ENCODE results near the gene CCDC141.

CCDC141 gene

DNA sequence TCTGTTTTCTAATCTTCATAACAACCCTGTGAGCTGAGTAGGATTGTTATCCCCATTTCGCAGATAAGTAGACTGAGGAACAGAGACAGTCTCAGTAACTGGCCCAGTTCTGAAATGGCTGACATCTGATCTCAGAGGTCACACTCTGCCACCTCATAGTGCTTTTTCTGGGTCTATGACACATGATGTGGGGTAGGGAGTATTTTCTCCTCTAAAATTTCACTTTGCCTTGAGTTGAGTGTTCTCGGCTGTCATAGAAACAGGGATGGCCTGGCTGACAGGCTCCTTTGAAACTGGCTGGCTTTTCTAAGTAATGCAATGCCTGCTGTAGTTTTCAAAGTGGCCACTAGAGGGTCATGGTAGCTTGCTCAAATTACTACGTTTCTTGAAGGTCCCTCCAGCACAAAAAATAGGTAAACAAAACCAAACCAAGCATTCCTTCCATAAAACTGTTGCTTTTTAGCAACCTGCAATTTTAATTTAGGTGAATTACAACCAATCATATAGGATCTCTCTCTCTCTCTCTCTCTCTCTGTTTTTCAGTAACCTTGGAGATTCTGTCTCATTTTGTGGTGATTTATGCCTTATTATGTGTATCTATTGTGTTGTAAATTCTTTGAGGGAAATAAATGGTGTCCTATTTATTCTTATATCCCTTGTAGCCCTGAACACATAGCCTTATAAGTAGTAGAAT, 158.5 kb downstream of the CCDC141 start:
- intact Hi-C loops (cut with DNase I): no loop called here
- DNase-seq: peak in 40 of 42 donors; percentile 3 to 89 (median 62)

DNA sequence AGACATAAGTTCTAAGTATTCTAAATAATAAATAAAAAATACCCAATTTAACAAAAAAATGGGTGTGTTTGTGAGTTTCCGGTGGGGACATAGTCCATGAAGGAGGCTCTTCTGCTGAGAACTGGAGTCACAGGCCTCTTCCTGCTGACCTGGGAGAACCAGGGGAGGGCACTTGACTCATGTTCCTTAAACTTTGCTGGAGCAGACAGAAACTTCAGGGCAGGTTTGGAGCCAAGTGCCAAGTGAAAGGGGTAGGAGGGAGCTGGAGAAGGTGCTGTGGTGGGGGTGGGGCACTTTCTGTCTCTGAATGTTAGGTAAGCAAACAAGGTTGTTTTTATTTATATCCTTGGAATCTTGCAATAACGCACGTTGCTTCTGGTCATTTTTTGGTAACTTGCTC, 163.9 kb downstream of the CCDC141 start:
- intact Hi-C loops (cut with DNase I): no loop called here

DNA sequence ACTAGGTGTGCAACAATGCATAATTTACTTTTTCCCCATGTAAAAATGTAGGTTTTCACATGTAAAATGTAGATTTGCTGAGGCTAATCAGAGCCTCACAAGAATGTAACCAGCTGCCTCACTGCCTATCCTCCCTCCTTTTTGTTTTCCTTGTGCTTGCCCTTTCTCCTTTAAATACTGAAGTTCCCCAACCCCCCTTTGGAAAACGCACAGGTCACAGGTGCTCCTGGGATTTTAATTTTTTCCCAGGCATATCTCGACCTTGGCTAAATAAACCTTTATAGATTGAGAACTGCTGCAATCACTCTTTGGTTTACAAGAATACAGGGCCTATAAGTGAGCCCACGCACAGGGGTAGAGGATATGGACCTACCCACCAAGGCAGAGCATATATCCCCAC, 165.5 kb downstream of the CCDC141 start:
- DNase-seq: no peak
- intact Hi-C loops (cut with DNase I): no loop called here

More for the DNA sequence above, 163.9 kb downstream of the CCDC141 start:
- no peak for DNase-seq

DNA sequence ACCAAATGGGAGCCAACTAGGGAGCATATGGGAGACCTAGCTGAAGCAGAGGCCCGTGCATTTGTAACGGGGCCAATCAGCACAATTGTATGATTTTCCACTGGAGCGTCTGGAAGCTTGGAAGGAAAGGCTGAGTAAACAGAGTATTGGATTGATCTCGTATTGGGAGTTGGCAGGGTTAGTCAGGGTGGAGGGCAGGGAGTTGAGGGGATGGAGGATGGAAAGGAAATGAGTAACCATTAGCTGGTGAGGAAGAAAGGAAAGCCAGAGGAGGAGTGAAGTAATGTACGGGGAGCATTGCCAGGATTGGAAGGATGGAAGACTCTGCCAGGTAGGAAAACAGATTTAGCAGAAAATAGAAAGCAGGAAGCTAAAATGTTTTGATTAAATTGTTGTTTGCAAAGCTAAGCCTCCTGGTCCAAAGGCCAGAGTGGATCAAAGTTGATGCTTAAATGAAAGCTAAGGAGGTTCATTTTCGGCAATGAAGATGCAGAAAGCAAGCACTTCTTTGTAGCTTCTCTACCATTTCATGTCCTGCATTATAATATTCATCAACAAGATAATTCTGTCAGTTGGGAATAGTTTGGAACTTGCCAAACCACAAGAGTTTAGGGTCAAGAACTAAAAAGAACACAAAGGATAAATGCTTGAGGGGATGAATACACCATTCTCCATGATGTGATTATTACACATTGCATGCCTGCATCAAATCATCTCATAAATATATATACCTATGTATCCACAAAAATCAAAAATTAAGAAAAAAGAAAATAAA, 167.1 kb downstream of the CCDC141 start:
- DNase-seq: no peak
- intact Hi-C loops (cut with DNase I): no loop called here

DNA sequence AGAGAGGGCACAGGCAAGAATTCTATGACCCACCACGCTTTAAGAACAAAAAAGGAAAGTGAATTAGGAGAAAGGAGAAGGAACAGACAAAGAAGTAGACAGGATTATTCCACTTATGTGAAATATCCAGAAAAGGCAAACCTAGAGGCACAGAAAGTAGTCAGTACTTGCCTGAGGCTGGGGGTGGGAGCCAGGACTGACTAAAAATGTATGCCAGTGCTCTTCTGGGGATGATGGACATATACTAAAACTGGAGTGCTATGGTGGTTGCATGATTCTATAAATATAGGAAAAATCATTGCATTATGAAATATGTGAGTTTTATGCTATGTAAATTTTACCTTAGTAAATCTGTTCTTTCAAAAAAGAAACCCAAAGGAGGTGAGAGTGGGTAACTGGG, 168.9 kb downstream of the CCDC141 start:
- intact Hi-C loops (cut with DNase I): no loop called here
- DNase-seq: no peak

DNA sequence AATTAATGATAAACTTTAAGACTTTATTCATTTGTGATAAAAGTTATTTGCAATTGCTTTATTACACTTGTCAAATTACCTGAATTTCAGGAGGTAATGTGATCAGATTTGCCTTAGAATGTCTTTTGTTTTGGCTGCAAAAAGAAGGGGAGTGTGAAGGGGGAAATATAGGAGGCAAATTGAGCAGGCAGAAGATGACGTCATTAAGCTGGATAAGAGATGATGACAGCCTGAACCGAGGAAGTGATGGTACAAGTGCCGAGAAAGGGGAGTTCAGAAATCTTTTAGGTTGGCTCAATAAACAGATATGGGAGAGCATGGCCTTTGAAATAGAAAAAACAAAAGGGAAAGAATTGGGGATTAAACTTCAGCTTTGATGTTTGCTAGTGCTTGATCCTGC, 169.7 kb downstream of the CCDC141 start:
- intact Hi-C loops (cut with DNase I): no loop called here
- DNase-seq: no peak

DNA sequence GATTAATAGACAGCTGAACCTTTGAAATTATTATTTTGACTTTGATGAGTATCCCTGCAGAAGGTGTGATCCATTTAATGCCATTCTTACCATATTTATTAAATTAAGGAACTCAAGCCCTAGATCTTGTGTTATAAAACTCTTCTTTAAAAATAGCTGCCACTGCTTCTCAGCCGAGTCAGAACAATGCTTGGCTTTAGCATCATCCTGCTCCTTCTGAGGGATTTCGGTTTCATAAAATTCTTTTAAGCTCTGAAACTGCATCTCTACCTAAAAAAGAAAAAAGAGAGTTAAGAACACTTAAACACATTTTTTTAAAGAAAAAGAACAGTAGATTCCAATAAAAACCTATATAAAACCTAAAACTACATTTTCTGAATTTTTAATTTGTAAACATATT, 172.1 kb downstream of the CCDC141 start:
- intact Hi-C loops (cut with DNase I): no loop called here
- no peak for DNase-seq

DNA sequence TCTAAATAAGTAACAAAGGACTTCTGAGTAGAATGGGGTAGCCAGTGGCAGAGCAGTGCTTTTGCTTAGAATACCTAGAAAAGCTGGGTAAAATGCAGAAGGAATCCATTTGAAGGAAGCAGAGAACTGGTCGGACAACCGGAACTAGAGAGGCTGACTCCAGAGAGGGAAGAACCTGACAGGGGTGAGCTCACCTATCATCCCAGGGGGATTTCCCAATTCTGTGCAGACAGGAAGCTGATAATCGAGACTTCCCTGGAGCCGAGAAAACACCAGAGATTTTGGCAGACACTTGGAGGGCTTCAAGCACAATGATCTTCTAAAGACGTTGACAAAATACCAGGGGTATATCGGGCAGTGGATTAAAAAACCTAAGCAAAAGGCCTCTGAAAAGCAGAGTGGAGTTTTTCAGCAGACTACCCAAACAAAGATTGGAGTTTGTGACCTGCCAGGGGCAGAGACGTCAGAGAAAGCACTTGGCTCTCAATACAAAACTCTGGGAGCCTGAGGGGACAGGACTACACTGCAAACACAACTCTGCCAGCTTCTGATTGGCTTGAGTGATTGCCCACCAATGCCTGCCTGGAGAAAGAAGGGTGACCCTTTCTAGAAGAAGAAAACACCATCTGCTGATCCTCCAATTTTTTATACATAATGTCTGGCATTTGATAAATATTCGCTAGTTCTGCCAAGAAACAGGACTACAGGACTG, 175.3 kb downstream of the CCDC141 start:
- intact Hi-C loops (cut with DNase I): no loop called here

DNA sequence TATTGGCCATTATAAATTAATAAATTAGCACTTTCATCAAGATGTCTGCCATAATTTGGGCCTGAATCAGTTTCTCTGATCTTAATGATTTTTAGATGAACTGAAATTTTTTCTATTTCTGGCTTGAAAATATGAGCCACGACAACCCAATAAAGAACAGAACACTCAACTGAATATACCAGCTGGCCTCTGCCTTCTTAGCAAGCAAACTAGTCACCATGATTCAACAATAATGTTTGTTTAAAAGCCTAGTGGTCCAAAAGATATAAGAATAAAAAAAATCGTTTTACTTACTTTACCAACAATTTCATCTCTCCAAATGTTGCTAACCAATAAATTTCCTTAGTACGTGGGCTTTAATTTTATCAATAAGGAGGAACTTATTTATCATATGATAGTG, 176.0 kb downstream of the CCDC141 start:
- no peak for DNase-seq
- intact Hi-C loops (cut with DNase I): no loop called here

More for the DNA sequence above, 175.3 kb downstream of the CCDC141 start:
- peak in 7 of 42 donors; percentile 13 to 38 (median 26) for DNase-seq

DNA sequence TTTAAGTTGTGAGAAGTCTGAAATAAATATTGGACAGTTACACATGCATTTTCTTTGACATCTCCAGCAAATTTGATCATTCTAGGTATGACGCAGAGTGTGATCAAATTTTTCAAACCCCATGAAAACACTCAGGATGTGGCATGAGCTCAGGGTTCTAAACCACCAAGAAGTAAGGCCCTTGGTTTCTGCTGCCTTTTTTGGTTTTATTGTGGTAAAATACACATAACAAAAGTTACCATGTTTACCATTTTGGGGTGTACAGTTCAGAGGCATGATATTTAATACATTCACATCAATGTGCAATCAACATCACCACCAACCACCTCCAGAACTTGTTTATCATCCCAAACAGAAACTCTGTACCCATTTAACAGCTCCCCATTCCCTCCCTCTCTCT, 178.4 kb downstream of the CCDC141 start:
- intact Hi-C loops (cut with DNase I): no loop called here
- DNase-seq: no peak

DNA sequence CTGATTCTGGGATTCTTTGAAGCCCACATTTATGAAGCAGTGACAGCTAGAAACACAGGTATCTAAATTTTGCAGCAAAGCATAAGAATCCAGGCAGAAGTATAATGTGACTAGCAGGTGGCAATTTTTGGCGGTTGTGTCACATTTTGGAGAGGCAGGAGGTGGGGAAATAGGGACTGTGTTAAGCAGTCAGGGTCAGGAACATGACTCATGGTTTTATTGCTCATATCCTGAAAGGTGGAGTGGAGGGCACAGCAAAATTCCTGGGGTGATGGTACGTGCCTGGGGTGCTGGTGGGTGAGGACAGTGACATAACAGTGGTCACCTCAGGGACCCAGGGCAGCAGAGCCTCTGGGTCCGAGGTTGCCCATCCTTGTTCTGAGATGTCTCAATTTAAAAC, 179.2 kb downstream of the CCDC141 start:
- intact Hi-C loops (cut with DNase I): no loop called here
- DNase-seq: no peak

DNA sequence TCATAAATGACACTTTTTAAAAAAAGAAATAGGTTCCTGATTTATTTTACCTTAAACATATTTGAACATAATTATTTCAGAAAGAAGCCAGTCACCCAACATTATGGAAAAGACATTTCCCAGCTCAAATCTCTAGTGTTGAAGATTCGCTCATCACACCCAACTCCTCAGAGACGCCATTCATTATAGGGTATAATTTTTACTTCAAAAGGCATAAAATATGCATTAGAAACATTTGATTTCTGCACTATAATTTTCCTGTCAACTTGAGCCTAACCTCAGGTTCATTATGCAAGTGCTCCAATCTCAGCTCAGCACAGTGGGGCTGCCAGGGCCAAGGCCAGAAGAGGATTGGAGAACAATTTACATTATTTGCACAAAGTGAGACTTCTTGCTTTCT, 183.9 kb downstream of the CCDC141 start:
- intact Hi-C loops (cut with DNase I): no loop called here
- DNase-seq: peak in 7 of 42 donors; percentile 7 to 47 (median 19)

DNA sequence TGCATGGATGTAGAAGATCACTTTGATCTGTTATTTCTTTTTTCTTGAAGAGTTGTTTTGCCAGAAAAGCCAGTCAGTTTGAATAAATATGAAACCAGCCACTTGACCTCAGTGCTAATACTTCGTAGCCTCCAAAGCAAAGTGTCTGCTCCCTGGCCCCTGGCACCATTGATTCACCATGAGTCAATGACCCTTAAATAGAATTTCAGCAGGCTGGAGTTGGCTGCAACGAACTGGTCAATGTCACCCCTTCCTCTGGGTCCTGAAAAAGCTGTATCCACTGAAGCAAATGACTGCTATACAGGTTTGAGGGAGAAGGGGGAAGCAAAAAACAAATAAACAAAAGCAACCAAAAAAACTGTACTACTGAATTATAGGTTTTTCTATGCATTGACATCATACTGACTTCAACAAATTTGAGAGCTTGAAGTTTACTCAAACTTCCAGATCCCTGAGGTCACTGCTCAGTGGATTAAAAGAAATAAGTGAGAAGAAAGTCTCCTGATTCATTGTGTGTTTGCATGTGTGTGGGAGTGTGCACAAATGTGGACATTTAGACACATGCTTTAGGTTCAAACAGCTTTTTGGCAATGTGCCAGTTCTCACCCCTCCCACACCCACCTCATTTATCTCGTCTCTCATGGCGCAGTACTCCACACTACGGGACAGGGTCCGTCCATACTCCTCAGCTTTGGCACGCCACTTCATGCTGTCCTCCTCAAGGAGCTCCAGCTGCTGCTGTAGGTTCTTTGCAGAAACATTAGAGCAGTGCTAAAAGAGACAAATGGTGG, 184.6 kb downstream of the CCDC141 start:
- intact Hi-C loops (cut with DNase I): no loop called here
- DNase-seq: no peak

DNA sequence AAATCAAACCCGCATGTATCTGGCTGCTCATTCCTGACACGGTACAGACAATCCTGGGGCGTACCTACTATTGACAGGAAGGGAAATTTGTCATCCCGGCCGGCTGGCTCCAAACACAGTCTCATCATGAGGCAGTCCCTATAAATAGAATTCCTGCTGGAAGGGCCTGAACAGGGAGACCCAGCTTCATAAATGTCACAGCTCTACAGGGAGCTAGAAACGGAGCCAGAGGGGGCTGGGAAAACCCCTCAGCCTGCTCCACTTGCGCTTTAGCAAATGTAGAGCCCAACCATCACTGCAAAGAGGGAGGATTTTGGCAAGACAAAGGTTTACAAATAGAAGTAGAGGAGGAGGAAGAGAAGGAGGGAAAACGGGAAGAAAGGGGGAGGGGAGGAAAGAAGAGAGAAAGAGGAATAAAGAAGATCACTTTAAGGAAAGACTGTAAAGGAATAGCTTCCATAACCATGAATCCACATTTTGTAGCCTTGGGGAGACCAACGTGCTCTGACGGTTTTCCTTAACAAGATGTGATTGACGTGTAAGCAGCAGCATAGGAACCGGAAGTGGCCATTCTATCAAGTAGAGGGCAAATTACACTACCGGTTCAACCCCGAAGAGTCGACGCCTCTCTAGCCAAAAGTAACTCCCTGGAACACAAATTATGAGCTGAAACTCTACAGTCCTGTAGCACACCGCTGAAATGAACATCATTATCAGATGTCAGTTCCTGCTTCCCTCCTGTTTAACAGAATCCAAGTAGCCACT, 185.9 kb downstream of the CCDC141 start:
- intact Hi-C loops (cut with DNase I): no loop called here
- DNase-seq: no peak

DNA sequence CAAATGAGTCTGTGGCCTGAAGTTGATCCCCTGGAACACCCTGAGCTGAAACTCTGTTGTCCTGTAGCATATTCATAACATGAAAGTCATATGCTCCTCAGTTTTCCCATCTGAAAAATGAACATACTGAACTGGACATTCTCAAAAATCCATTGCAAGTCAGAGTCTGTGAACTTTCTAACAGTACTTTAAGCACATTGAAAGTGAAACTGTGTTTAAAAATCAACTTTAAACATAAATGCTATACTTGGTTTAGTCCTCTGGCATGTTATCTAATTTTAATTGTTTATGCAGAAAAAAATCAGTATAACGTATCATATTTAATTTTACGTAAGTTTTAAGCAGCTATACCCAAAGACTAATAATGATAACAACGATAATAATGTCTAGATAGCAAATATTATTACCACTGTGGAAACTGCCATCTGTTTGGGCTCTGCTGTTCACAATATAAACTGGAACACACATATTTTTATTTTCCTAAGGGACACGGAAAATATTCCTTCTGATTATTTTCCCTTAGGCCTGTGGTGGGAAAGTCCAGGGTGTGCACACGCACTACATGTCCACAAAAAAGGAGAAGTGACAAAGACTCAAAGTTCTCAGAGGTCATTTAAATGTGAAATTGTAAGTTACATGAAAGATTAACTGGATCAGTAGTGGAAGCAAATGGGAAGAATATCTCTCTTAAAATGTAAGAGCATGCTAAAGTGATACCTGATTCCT, 186.6 kb downstream of the CCDC141 start:
- intact Hi-C loops (cut with DNase I): no loop called here
- DNase-seq: no peak

DNA sequence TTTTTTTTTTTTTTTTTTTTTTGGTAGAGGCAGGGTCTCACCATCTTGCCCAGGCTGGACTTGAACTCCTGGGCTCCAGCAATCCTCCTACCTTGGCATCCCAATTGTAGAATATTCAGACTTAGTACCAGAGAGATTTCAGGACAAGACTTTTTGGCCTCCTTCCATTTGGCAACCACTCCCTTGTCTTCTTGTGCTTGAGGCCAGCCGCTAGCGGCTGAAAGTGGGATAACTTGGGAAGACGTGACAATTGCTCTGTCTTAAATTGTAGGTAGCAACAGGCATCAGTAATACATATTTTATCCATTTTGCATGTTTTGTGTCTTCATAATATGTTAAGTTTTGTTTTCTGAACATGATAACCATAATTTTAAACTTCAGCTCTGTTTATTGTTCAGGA, 189.4 kb downstream of the CCDC141 start:
- intact Hi-C loops (cut with DNase I): no loop called here
- DNase-seq: peak in 6 of 42 donors; percentile 9 to 39 (median 26)

DNA sequence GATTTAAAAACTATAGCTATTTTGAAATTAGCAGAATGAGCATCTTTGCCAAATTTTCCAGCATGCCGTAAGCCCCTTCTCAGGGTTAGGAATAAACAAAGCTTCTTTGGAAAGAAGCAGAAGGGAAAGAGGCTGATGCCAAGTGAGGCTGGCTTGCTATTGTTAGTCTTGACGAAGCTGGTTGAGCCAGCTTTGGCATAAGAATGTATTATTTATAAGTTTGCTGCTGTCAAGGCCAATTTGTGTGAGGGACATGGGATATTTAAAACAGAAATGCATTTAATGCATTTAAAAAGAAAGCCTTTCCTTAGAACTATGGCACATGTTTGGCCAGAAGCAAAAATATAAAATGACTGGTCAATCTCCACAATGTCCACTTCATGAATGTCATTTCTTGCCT, 190.2 kb downstream of the CCDC141 start:
- intact Hi-C loops (cut with DNase I): no loop called here
- peak in 26 of 42 donors; percentile 12 to 66 (median 46) for DNase-seq
